ENCODE results near the gene RILPL1. TPM values are rescaled to one million over a fixed set of nuclear protein-coding genes. Genes with fewer than 3 reads are reported as not detected.
"Not testable (repeated sequence)": the region's sequence is repeated elsewhere in the genome, so short reads cannot be mapped to it uniquely, and the experiment has no call there.

RILPL1 gene
- polyA plus RNA-seq, 4 donors: 1.1 to 5.5 (median 3.7) TPM

GRCh38 chr12:123431951-123432817 is 101.3 kb downstream of the RILPL1 start:
- H3K4me3 ChIP-seq (ENCODE audit: low read depth in 1 of 3, low read length in 3 of 3); DNase-seq; H3K9me3 ChIP-seq (ENCODE audit: control insufficient read depth in 2 of 2, insufficient read depth in 1 of 2, low read depth in 1 of 2, low read length in 1 of 2); H3K27ac ChIP-seq (ENCODE audit: low read depth in 1 of 3, low read length in 2 of 3); H3K4me1 ChIP-seq (ENCODE audit: control insufficient read depth in 3 of 3, insufficient read depth in 2 of 3, low read depth in 1 of 3, low read length in 2 of 3); H3K36me3 ChIP-seq (ENCODE audit: control insufficient read depth in 3 of 3, insufficient read depth in 2 of 3, low read depth in 1 of 3, low read length in 3 of 3); H3K27me3 ChIP-seq (ENCODE audit: control insufficient read depth in 3 of 3, insufficient read depth in 3 of 3, low read length in 3 of 3); FAIRE-seq: not testable (repeated sequence)
- WGBS, 3 donors: 74 to 81% (median 76%) methylated on average over 15 of the region's 15 CpGs

DNA sequence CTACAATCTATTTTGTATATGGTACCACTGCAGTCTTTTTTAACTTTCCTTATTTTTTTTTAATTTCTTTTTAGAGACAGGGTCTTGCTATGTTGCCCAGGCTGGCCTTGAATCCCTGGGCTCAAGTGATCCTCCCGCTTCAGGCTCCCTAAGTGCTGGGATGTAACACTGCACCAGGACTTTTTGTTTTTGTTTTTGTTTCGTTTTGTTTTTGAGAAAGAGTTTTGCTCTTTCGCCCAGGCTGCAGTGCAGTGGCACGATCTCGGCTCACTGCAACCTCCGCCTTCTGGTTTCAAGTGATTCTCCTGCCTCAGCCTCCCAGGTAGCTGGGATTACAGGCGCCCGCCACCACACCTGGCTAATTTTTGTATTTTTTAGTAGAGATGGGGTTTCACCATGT is 104.4 kb downstream of the RILPL1 start:
- not testable (repeated sequence) for H3K4me3 ChIP-seq (ENCODE audit: low read depth in 1 of 3, low read length in 3 of 3); FAIRE-seq; H3K9me3 ChIP-seq (ENCODE audit: control insufficient read depth in 2 of 2, insufficient read depth in 1 of 2, low read depth in 1 of 2, low read length in 1 of 2); DNase-seq; H3K4me1 ChIP-seq (ENCODE audit: control insufficient read depth in 3 of 3, insufficient read depth in 2 of 3, low read depth in 1 of 3, low read length in 2 of 3); H3K27ac ChIP-seq (ENCODE audit: low read depth in 1 of 3, low read length in 2 of 3); H3K27me3 ChIP-seq (ENCODE audit: control insufficient read depth in 3 of 3, insufficient read depth in 3 of 3, low read length in 3 of 3); H3K36me3 ChIP-seq (ENCODE audit: control insufficient read depth in 3 of 3, insufficient read depth in 2 of 3, low read depth in 1 of 3, low read length in 3 of 3)
- 95 to 97% (median 96%) methylated on average over 8 of the region's 8 CpGs for WGBS, 3 donors

DNA sequence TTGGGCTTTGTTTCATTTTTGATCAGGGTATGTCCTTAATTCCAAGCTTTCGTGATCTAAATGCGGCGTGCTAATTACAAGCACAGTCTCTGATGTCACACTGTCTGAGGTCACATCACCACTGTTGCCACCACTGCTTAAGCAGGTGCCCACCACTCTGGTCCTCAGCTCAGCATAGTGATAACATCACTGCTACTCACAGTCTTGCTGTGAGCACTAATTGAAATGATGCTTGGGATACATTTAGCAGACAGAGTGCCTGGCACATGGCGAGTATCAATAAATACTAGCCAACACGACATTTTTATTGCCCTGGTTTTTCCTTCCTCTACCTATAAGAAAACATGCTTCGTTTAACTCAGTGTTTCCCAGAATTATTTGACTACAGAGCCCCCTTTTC is 104.9 kb downstream of the RILPL1 start:
- Histone ChIP-seq H3K4me3 (ENCODE audit: low read depth in 1 of 3, low read length in 3 of 3) (no peak overlapping the region), H3K4me1 (ENCODE audit: control insufficient read depth in 3 of 3, insufficient read depth in 2 of 3, low read depth in 1 of 3, low read length in 2 of 3) (no peaks in the 10 kb centered on the region), H3K36me3 (ENCODE audit: control insufficient read depth in 3 of 3, insufficient read depth in 2 of 3, low read depth in 1 of 3, low read length in 3 of 3) (peaks cover 0 to 6% (median 2%) of the 10 kb centered on the region in 3 donors), H3K27ac (ENCODE audit: low read depth in 1 of 3, low read length in 2 of 3) (no peak overlapping the region), H3K27me3 (ENCODE audit: control insufficient read depth in 3 of 3, insufficient read depth in 3 of 3, low read length in 3 of 3) (no peaks in the 10 kb centered on the region), H3K9me3 (ENCODE audit: control insufficient read depth in 2 of 2, insufficient read depth in 1 of 2, low read depth in 1 of 2, low read length in 1 of 2) (no peaks in the 10 kb centered on the region)
- FAIRE-seq (no peak), DNase-seq (no peak)
- WGBS, 3 donors: 76 to 84% (median 83%) methylated on average over 6 of the region's 6 CpGs

GRCh38 chr12:123427036-123427769 is 106.3 kb downstream of the RILPL1 start:
- DNase-seq (no peak), FAIRE-seq (no peak)
- 79 to 87% (median 84%) methylated on average over 8 of the region's 8 CpGs for WGBS, 3 donors
- no peaks in the 10 kb centered on the region for H3K27me3 ChIP-seq (ENCODE audit: control insufficient read depth in 3 of 3, insufficient read depth in 3 of 3, low read length in 3 of 3)
- H3K4me3 ChIP-seq (ENCODE audit: low read depth in 1 of 3, low read length in 3 of 3): no peak overlapping the region
- H3K9me3 ChIP-seq (ENCODE audit: control insufficient read depth in 2 of 2, insufficient read depth in 1 of 2, low read depth in 1 of 2, low read length in 1 of 2): no peaks in the 10 kb centered on the region
- no peaks in the 10 kb centered on the region for H3K4me1 ChIP-seq (ENCODE audit: control insufficient read depth in 3 of 3, insufficient read depth in 2 of 3, low read depth in 1 of 3, low read length in 2 of 3)
- H3K27ac ChIP-seq (ENCODE audit: low read depth in 1 of 3, low read length in 2 of 3): no peak overlapping the region
- H3K36me3 ChIP-seq (ENCODE audit: control insufficient read depth in 3 of 3, insufficient read depth in 2 of 3, low read depth in 1 of 3, low read length in 3 of 3): peaks cover 0 to 9% (median 2%) of the 10 kb centered on the region in 3 donors

- no peaks in the 10 kb centered on the region for H3K4me1 ChIP-seq (ENCODE audit: control insufficient read depth in 3 of 3, insufficient read depth in 2 of 3, low read depth in 1 of 3, low read length in 2 of 3)
- DNase-seq: no peak
- no peak for FAIRE-seq
- H3K4me3 ChIP-seq (ENCODE audit: low read depth in 1 of 3, low read length in 3 of 3): no peak overlapping the region
- peaks cover 0 to 3% (median 0%) of the 10 kb centered on the region in 3 donors for H3K36me3 ChIP-seq (ENCODE audit: control insufficient read depth in 3 of 3, insufficient read depth in 2 of 3, low read depth in 1 of 3, low read length in 3 of 3)
- no peaks in the 10 kb centered on the region for H3K27me3 ChIP-seq (ENCODE audit: control insufficient read depth in 3 of 3, insufficient read depth in 3 of 3, low read length in 3 of 3)
- no peak overlapping the region for H3K27ac ChIP-seq (ENCODE audit: low read depth in 1 of 3, low read length in 2 of 3)
- WGBS, 3 donors: 89 to 99% (median 90%) methylated on average over 1 to 2 of the region's 2 CpGs
- H3K9me3 ChIP-seq (ENCODE audit: control insufficient read depth in 2 of 2, insufficient read depth in 1 of 2, low read depth in 1 of 2, low read length in 1 of 2): no peaks in the 10 kb centered on the region
These were observed 112.2 kb downstream of the RILPL1 start for GRCh38 chr12:123421314-123421713.

Other genes with a start within 250 kb of the RILPL1 start
- gene SBNO1, start 168.9 kb downstream of the RILPL1 start, polyA plus RNA-seq: 10 to 100 TPM in 1 of 4 donors, 1 to 10 TPM in 3; 5.1 to 19.9 (median 6.5) TPM
- gene KMT5A, start 149.6 kb downstream of the RILPL1 start, polyA plus RNA-seq: 10 to 100 TPM; 14.3 to 35.1 (median 18.6) TPM
- gene RILPL2, start 97.0 kb downstream of the RILPL1 start, polyA plus RNA-seq: 1 to 10 TPM in 3 of 4 donors, under 1 TPM in 1; 0.45 to 5.1 (median 2.0) TPM
- 10 to 100 TPM; 25.0 to 51.4 (median 31.8) TPM for gene SNRNP35, start 75.6 kb downstream of the RILPL1 start, polyA plus RNA-seq
- 100 to 1,000 TPM in 2 of 4 donors, 10 to 100 TPM in 2; 37.1 to 261 (median 125) TPM for gene TMED2, start 50.8 kb upstream of the RILPL1 start, polyA plus RNA-seq
- gene DDX55, start 68.4 kb upstream of the RILPL1 start, polyA plus RNA-seq: 10 to 100 TPM in 2 of 4 donors, 1 to 10 TPM in 2; 8.3 to 34.1 (median 9.9) TPM
- gene EIF2B1, start 100.0 kb upstream of the RILPL1 start, polyA plus RNA-seq: 10 to 100 TPM; 28.4 to 40.1 (median 30.9) TPM
- gene GTF2H3, start 100.1 kb upstream of the RILPL1 start, polyA plus RNA-seq: 10 to 100 TPM in 2 of 4 donors, 1 to 10 TPM in 2; 6.7 to 30.6 (median 12.8) TPM
- 1 to 10 TPM in 2 of 4 donors, under 1 TPM in 2; 0.22 to 7.2 (median 2.0) TPM for gene TCTN2, start 137.4 kb upstream of the RILPL1 start, polyA plus RNA-seq
- gene ATP6V0A2, start 178.6 kb upstream of the RILPL1 start, polyA plus RNA-seq: 10 to 100 TPM in 1 of 4 donors, 1 to 10 TPM in 3; 3.2 to 14.3 (median 6.3) TPM
- gene DNAH10, start 228.6 kb upstream of the RILPL1 start, polyA plus RNA-seq: under 1 TPM in 3 of 4 donors, not detected in 1; 0.22 to 0.50 (median 0.45) TPM